IMR-90 (cell line): ENCODE data around the gene PANK2. TPM values are rescaled to one million over a fixed set of nuclear protein-coding genes. Genes with fewer than 3 reads are reported as not detected.

Experiments
- ATAC-seq: fragments of 200-7000 bp; cut with Tn5 transposase; 2 replicates; pipeline ENCODE4 v1.9.1; 2020; ENCODE audit warnings: low read depth, mild to moderate bottlenecking, moderate library complexity
- BruUV-seq: library from RNA; stranded (reverse); fragments of 400-500 nt; replicated peaks from 2 replicates; lab custom pipeline; 2021; lab: Mats Ljungman, UMichigan
- CTCF ChIA-PET: fragments of 300-600 bp; formaldehyde crosslinking; extraction: SDS; loops from one replicate; lab custom pipeline; 2021; ENCODE audit warnings: antibody characterized with exemption; lab: Yijun Ruan, JAX
- POLR2A ChIA-PET: fragments of 300-600 bp; sonication (Branson Sonifier 250); formaldehyde crosslinking; loops from one replicate; lab custom pipeline; 2022; ENCODE audit warnings: antibody characterized with exemption; ENCODE audit not compliant: unreplicated experiment; lab: Charles Lee
- DNase-seq: peaks from one replicate; pipeline ENCODE4 v3.0.0; 2013
- H2AFZ ChIP-seq: replicated peaks from 2 replicates; pipeline ENCODE3; 2013; ENCODE audit warnings: low read length, mild to moderate bottlenecking; ENCODE audit not compliant: poor library complexity
- H2AK5ac ChIP-seq: 2 replicates; pipeline ENCODE4 v1.6.1; 2013; ENCODE audit warnings: low read depth, low read length, inconsistent platforms
- H2AK9ac ChIP-seq: replicated peaks from 2 replicates; pipeline ENCODE3; 2013; ENCODE audit warnings: mild to moderate bottlenecking, low read depth, low read length, moderate library complexity; ENCODE audit not compliant: poor library complexity
- H2BK120ac ChIP-seq: 2 replicates; pipeline ENCODE4 v1.6.1; 2013; ENCODE audit warnings: low read depth, low read length, inconsistent platforms
- H2BK15ac ChIP-seq: 3 replicates; pipeline ENCODE4 v1.6.1; 2013; ENCODE audit warnings: low read depth, low read length, inconsistent platforms
- H2BK20ac ChIP-seq: 2 replicates; pipeline ENCODE4 v1.6.1; 2013; ENCODE audit warnings: low read depth, mild to moderate bottlenecking, inconsistent platforms, low read length, moderate library complexity
- H2BK5ac ChIP-seq: 2 replicates; pipeline ENCODE4 v1.6.1; 2013; ENCODE audit warnings: mild to moderate bottlenecking, low read depth, low read length, inconsistent platforms; ENCODE audit not compliant: poor library complexity, severe bottlenecking
- H3K14ac ChIP-seq: replicated peaks from 2 replicates; pipeline ENCODE4 v1.6.1; 2013; ENCODE audit warnings: low read depth, low read length, inconsistent platforms
- H3K18ac ChIP-seq: 2 replicates; pipeline ENCODE4 v1.6.1; 2013; ENCODE audit warnings: low read depth, low read length, control low read depth
- H3K23ac ChIP-seq: 2 replicates; pipeline ENCODE4 v1.6.1; 2013; ENCODE audit warnings: low read depth, low read length, inconsistent platforms
- H3K27ac ChIP-seq: 2 replicates; pipeline ENCODE4 v1.5.1; 2013; ENCODE audit warnings: mild to moderate bottlenecking, control low read depth, low read length; ENCODE audit not compliant: insufficient read depth
- H3K27me3 ChIP-seq: 2 replicates; pipeline ENCODE4 v1.6.1; 2013; ENCODE audit warnings: low read length; ENCODE audit not compliant: control insufficient read depth, insufficient read depth
- H3K36me3 ChIP-seq: 2 replicates; pipeline ENCODE4 v1.6.1; 2013; ENCODE audit warnings: low read length, mixed read lengths; ENCODE audit not compliant: control insufficient read depth, insufficient read depth
- H3K4ac ChIP-seq: 2 replicates; pipeline ENCODE4 v1.6.1; 2013; ENCODE audit warnings: low read depth, low read length, inconsistent platforms
- H3K4me1 ChIP-seq: 2 replicates; pipeline ENCODE4 v1.6.1; 2013; ENCODE audit warnings: low read length, mixed read lengths; ENCODE audit not compliant: control insufficient read depth, insufficient read depth
- H3K4me2 ChIP-seq: 2 replicates; pipeline ENCODE4 v1.6.1; 2013; ENCODE audit warnings: low read depth, mild to moderate bottlenecking, control low read depth, low read length, moderate library complexity
- H3K4me3 ChIP-seq: 2 replicates; pipeline ENCODE4 v1.5.1; 2013; ENCODE audit warnings: low read depth, mild to moderate bottlenecking, control low read depth, low read length, moderate library complexity; ENCODE audit not compliant: insufficient read depth
- H3K56ac ChIP-seq: 2 replicates; pipeline ENCODE4 v1.6.1; 2013; ENCODE audit warnings: low read length, inconsistent platforms; ENCODE audit not compliant: insufficient read depth; ENCODE audit errors: extremely low read depth
- H3K79me1 ChIP-seq, 2 experiments: 2 replicates each; pipeline ENCODE4 v1.6.1; 2013; ENCODE audit warnings: low read length in 2 of 2, inconsistent platforms in 1 of 2, low read depth in 1 of 2
- H3K9ac ChIP-seq: 2 replicates; pipeline ENCODE4 v1.6.1; 2013; ENCODE audit warnings: low read depth, low read length, control low read depth
- H3K9me1 ChIP-seq: 2 replicates; pipeline ENCODE4 v1.6.1; 2013; ENCODE audit warnings: low read length, inconsistent platforms; ENCODE audit not compliant: insufficient read depth
- H3K9me3 ChIP-seq: 2 replicates; pipeline ENCODE4 v1.6.1; 2013; ENCODE audit warnings: low read length; ENCODE audit not compliant: control insufficient read depth, insufficient read depth
- H4K20me1 ChIP-seq: 2 replicates; pipeline ENCODE4 v1.6.1; 2013; ENCODE audit warnings: low read length, inconsistent platforms; ENCODE audit not compliant: insufficient read depth
- H4K5ac ChIP-seq: 2 replicates; pipeline ENCODE4 v1.6.1; 2013; ENCODE audit warnings: mild to moderate bottlenecking, low read depth, low read length, control low read depth
- H4K8ac ChIP-seq, 2 experiments: 2 replicates each; pipeline ENCODE4 v1.6.1; 2013; ENCODE audit warnings: low read depth in 2 of 2, low read length in 2 of 2, control low read depth in 1 of 2, inconsistent platforms in 1 of 2
- H4K91ac ChIP-seq: 2 replicates; pipeline ENCODE4 v1.6.1; 2013; ENCODE audit warnings: low read depth, low read length, inconsistent platforms; ENCODE audit not compliant: insufficient read depth
- MXI1 ChIP-seq: IDR thresholded peaks from 2 replicates; pipeline ENCODE4 v1.6.1; 2012; ENCODE audit warnings: low read depth, mild to moderate bottlenecking, low read length, moderate library complexity, borderline replicate concordance
- NFE2L2 ChIP-seq: fragments of 150-350 bp; IDR thresholded peaks from 2 replicates; pipeline ENCODE4 v1.6.1; 2016; ENCODE audit warnings: low read depth, mild to moderate bottlenecking, low read length
- SMC3 ChIP-seq: fragments of 150-350 bp; IDR thresholded peaks from 2 replicates; pipeline ENCODE4 v1.6.1; 2016; ENCODE audit warnings: low read depth, mild to moderate bottlenecking, antibody characterized with exemption, low read length, moderate library complexity
- WGBS, 2 experiments: methylation state at CpG; one replicate each; pipeline versions ENCODE4 v1.1.5 to v1.1.7; 2013; ENCODE audit warnings: missing lambda C conversion rate in 2 of 2; ENCODE audit not compliant: insufficient read length in 1 of 2; ENCODE audit errors: extremely low coverage in 2 of 2; 5-methylcytosine and 5-hydroxymethylcytosine counted together
- dilution Hi-C: fragments of 300-500 bp; cut with HindIII; formaldehyde crosslinking; loops from one replicate; pipeline ENCODE4 v1.14.3; 2018; ENCODE audit warnings: low sequenced_read_pairs; ENCODE audit not compliant: unreplicated experiment
- in situ Hi-C: fragments of 300-500 bp; cut with MboI; formaldehyde crosslinking; loops from 3 replicates; pipeline ENCODE4 v1.14.3; 2019; ENCODE audit warnings: low sequenced_read_pairs, inconsistent platforms, mixed read lengths
- intact Hi-C: fragments of 100-400 bp; cut with micrococcal nuclease; formaldehyde crosslinking; loops from 2 replicates; pipeline ENCODE4 v1.10.0; 2022
- polyA plus RNA-seq, 3 experiments: library from polyadenylated mRNA; depleted of rRNA; stranded (reverse); fragments of >200 nt; gene quantifications; 2 replicates each; pipeline ENCODE4 v1.2.3, GENCODE V29; 2012; ENCODE audit warnings: low replicate concordance in 1 of 3
- total RNA-seq: library from RNA; depleted of rRNA; stranded (reverse); fragments of >200 nt; gene quantifications from 2 replicates; pipeline ENCODE4 v1.2.3, GENCODE V29; 2012

The PANK2 gene
- total and polyA plus RNA-seq, 2 of the 4 experiments (the other 2 are of a cell fraction) = 17.7 to 28.1 TPM

DNA sequence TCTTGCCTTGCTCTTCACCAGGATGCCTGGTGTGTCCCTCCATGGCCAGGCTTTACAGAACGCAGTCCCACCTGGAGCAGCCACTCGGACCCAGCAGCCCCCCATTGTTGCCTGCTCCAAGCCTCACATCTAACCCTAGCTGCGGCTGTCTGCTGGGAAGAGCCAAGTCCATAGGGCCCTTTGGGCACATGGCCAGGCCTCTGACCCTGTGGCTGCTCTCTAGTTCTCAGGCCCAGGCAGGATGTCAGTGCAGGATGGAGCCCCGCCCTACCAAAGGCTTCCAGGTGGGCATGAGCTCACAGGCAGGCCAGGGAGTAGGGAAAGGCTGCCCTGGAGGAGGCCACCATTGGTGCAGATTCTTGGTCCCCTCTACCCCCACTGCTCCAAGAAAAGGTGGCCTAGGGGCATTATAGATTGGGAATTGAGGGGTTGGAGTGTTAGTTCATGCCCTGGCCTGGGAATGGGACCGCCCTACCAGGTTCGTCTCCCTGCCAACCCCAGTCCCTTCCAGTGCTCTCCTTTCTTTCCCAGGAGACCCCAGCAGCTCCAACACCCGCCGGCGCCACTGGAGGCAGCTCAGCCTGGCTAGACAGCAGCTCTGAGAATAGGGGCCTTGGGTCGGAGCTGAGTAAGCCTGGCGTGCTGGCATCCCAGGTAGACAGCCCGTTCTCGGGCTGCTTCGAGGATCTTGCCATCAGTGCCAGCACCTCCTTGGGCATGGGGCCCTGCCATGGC, 23.9 kb upstream of the PANK2 start:
- Histone ChIP-seq H2AFZ (no peak overlapping the region), H4K5ac (no peak overlapping the region), H3K27ac (no peak overlapping the region), H4K20me1 (peaks cover 27% of the 10 kb centered on the region; the same call in 1 of the 2 replicates), H3K23ac (no peak overlapping the region), H3K9me1 (peaks cover 6% of the 10 kb centered on the region; the same call in 1 of the 2 replicates), H2AK5ac (no peak overlapping the region), H2BK120ac (no peak overlapping the region), H3K4me2 (no peak overlapping the region), H3K14ac (no peak overlapping the region), H4K8ac (no peak overlapping the region), H3K56ac (no peak overlapping the region), H3K27me3 (no peaks in the 10 kb centered on the region), H3K79me1 (peaks cover 19 to 37% of the 10 kb centered on the region in 2 experiments), H3K4me1 (no peaks in the 10 kb centered on the region), H2BK5ac (no peak overlapping the region), H2AK9ac (peak overlapping the region; percentile 42), H3K9me3 (peaks cover 5% of the 10 kb centered on the region), H3K4me3 (no peak overlapping the region), H4K91ac (no peak overlapping the region), H3K18ac (no peak overlapping the region), H3K4ac (no peak overlapping the region), H2BK15ac (no peak overlapping the region), H3K9ac (no peak overlapping the region), H2BK20ac (no peak overlapping the region), H3K36me3 (peaks cover 75% of the 10 kb centered on the region)
- intact Hi-C loops (no loop called here), in situ Hi-C loops (no loop called here), dilution Hi-C loops (no loop called here)
- no TSS peak for BruUV-seq
- TF ChIP-seq MXI1 = no peak
- no peak for TF ChIP-seq SMC3
- TF ChIP-seq NFE2L2 = no peak
- WGBS, 2 experiments = 97% methylated on average over 3 of the region's 14 CpGs; no CpG with 5 or more reads in 1 of the 2 experiments
- CTCF ChIA-PET = no interaction called here
- no peak for ATAC-seq
- no peak for DNase-seq
- POLR2A ChIA-PET = no interaction called here
